Endothelial cell of umbilical vein (primary cell): Measurements from ENCODE around the gene TTLL11.

Experiments used
- EZH2 ChIP-seq: IDR thresholded peaks from 2 replicates; pipeline ENCODE4 v1.6.1; 2012; ENCODE audit warnings: borderline replicate concordance, low read depth, mild to moderate bottlenecking, moderate library complexity, low read length, inconsistent platforms; ENCODE audit not compliant: severe bottlenecking
- FOS ChIP-seq: IDR thresholded peaks from 2 replicates; pipeline ENCODE4 v1.6.1; 2011; ENCODE audit warnings: mild to moderate bottlenecking, low read length, moderate library complexity, borderline replicate concordance; ENCODE audit not compliant: insufficient read depth
- JUN ChIP-seq: IDR thresholded peaks from 2 replicates; pipeline ENCODE4 v1.6.1; 2011; ENCODE audit warnings: borderline replicate concordance, low read depth; ENCODE audit not compliant: insufficient read length, insufficient read depth
- POLR2A ChIP-seq: IDR thresholded peaks from 2 replicates; pipeline ENCODE4 v1.6.1; 2012; ENCODE audit warnings: low read depth, mild to moderate bottlenecking, control low read depth, low read length
- POLR2AphosphoS5 ChIP-seq: IDR thresholded peaks from 2 replicates; pipeline ENCODE4 v1.6.1; 2012; ENCODE audit warnings: low read depth, mild to moderate bottlenecking, control low read depth, low read length, moderate library complexity; ENCODE audit not compliant: insufficient read depth
- TF ChIP-seq, protein P1 (sequence below), 2 donors: IDR thresholded peaks; 1 replicate in 1 of 2; 2 replicates in 1 of 2; pipeline ENCODE4 v1.5.1; 2011; ENCODE audit warnings: low read length in 2 of 2, mild to moderate bottlenecking in 2 of 2, moderate library complexity in 2 of 2, control low read depth in 1 of 2, inconsistent platforms in 1 of 2, low read depth in 1 of 2; ENCODE audit not compliant: insufficient read depth in 1 of 2; ENCODE audit errors: extremely low read depth in 1 of 2
- TF ChIP-seq, protein P2 (sequence below): IDR thresholded peaks from 2 replicates; pipeline ENCODE4 v1.6.1; 2011; ENCODE audit not compliant: insufficient read depth, insufficient read length

DNA sequence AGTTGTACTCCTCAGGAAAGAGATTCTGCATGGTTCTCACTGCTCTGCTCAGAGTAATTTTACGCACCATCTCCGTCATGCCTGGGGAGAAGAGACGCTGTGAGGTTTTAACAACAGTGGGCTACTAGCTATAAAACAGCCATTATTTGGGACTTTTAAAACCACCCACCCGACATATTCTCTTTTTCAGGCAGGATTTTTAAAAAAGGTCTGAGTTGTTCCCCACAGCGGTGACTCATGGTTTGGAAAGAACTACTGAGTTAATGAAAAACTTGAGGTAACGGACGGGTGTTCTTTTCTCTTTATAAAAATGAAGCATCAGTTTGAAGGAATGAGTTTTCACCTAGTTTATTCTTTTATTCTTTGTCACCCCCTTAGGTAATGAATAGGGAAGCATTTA, 61.3 kb downstream of the TTLL11 start:
- TF ChIP-seq POLR2A (no peak), EZH2 (no peak), FOS (no peak), POLR2AphosphoS5 (no peak), JUN (no peak)
- TF ChIP-seq, protein P1, sequence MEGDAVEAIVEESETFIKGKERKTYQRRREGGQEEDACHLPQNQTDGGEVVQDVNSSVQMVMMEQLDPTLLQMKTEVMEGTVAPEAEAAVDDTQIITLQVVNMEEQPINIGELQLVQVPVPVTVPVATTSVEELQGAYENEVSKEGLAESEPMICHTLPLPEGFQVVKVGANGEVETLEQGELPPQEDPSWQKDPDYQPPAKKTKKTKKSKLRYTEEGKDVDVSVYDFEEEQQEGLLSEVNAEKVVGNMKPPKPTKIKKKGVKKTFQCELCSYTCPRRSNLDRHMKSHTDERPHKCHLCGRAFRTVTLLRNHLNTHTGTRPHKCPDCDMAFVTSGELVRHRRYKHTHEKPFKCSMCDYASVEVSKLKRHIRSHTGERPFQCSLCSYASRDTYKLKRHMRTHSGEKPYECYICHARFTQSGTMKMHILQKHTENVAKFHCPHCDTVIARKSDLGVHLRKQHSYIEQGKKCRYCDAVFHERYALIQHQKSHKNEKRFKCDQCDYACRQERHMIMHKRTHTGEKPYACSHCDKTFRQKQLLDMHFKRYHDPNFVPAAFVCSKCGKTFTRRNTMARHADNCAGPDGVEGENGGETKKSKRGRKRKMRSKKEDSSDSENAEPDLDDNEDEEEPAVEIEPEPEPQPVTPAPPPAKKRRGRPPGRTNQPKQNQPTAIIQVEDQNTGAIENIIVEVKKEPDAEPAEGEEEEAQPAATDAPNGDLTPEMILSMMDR (IDR thresholded peaks at IDR 0.05; ENCODE audit: extremely low read depth in 1 of 2, insufficient read depth in 1 of 2, low read depth in 1 of 2, low read length in 2 of 2): no peak
- TF ChIP-seq, protein P2, sequence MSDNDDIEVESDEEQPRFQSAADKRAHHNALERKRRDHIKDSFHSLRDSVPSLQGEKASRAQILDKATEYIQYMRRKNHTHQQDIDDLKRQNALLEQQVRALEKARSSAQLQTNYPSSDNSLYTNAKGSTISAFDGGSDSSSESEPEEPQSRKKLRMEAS: no peak
